HCT116 (cell line): Measurements from ENCODE around the gene CTCF. TPM values are rescaled to one million over a fixed set of nuclear protein-coding genes. Genes with fewer than 3 reads are reported as not detected.

Source experiments
- ATAC-seq: fragments of 200-7000 bp; cut with Tn5 transposase; 2 replicates; pipeline ENCODE4 v1.9.1; 2020; ENCODE audit warnings: mild to moderate bottlenecking, moderate library complexity
- BruUV-seq: library from RNA; stranded (reverse); fragments of 400-500 nt; replicated peaks from 2 replicates; lab custom pipeline; 2021; lab: Mats Ljungman, UMichigan
- CTCF ChIA-PET: fragments of 300-600 bp; sonication (Branson Sonifier 250); formaldehyde crosslinking; loops from one replicate; lab custom pipeline; 2021; ENCODE audit warnings: antibody characterized with exemption; lab: Charles Lee
- POLR2A ChIA-PET: fragments of 300-600, 350-600 bp; sonication (Branson Sonifier 250); formaldehyde crosslinking; loops from one replicate; lab custom pipeline; 2021; ENCODE audit warnings: antibody characterized with exemption; lab: Charles Lee
- RAD21 ChIA-PET, 2 experiments: fragments of 300-600 bp; sonication (Branson Sonifier 250); formaldehyde crosslinking; loops; one replicate each; lab custom pipeline; 2023; ENCODE audit warnings: low total read pairs in 2 of 2; ENCODE audit not compliant: uncharacterized antibody in 2 of 2, unreplicated experiment in 2 of 2, low non-redundant PET in 1 of 2; lab: Charles Lee
- DNase-seq: peaks from one replicate; pipeline ENCODE4 v3.0.0-alpha.2; 2010; ENCODE audit warnings: low read depth, low spot score
- H2AFZ ChIP-seq: fragments of 200-600 bp; shearing (Covaris generic), sonication (generic); 2 replicates; pipeline ENCODE4 v1.6.1; 2017; ENCODE audit warnings: low read depth, mixed run types, mixed read lengths, antibody characterized with exemption, low read length; ENCODE audit not compliant: poor library complexity, severe bottlenecking
- H3K27ac ChIP-seq: 2 replicates; pipeline ENCODE4 v1.5.1; 2012; ENCODE audit warnings: low read depth, low read length
- H3K27me3 ChIP-seq: fragments of 200-600 bp; sonication (generic); 2 replicates; pipeline ENCODE4 v1.6.1; 2016; ENCODE audit warnings: mixed run types, low read length, mixed read lengths; ENCODE audit not compliant: insufficient read depth
- H3K36me3 ChIP-seq, 2 experiments: fragments of 200-500 bp in 1 of 2; fragments of 200-600 bp in 1 of 2; sonication (Bioruptor generic) in 1 of 2; sonication (generic) in 1 of 2; 2 replicates each; pipeline versions ENCODE4 v1.5.1 to v1.6.1; 2014 to 2016; ENCODE audit warnings: low read length in 2 of 2, inconsistent platforms in 1 of 2, mixed read lengths in 1 of 2, mixed run types in 1 of 2; ENCODE audit not compliant: insufficient read depth in 2 of 2, control insufficient read depth in 1 of 2
- H3K4me1 ChIP-seq, 2 experiments: fragments of 200-600 bp in 1 of 2; sonication (generic) in 1 of 2; 2 replicates each; pipeline versions ENCODE4 v1.5.1 to v1.6.1; 2012 to 2017; ENCODE audit warnings: low read length in 2 of 2, inconsistent platforms in 1 of 2, mild to moderate bottlenecking in 1 of 2, mixed read lengths in 1 of 2, mixed run types in 1 of 2, moderate library complexity in 1 of 2; ENCODE audit not compliant: insufficient read depth in 2 of 2, control insufficient read depth in 1 of 2
- H3K4me2 ChIP-seq: fragments of 200-600 bp; sonication (generic); 2 replicates; pipeline ENCODE4 v1.6.1; 2017; ENCODE audit warnings: mixed run types, low read length, mixed read lengths
- H3K4me3 ChIP-seq, 2 experiments: fragments of 200-600 bp in 1 of 2; sonication (generic) in 1 of 2; replicated peaks in 1 of 2; 2 replicates each; pipeline ENCODE4 v1.5.1; 2011 to 2016; ENCODE audit warnings: low read length in 2 of 2, control low read depth in 1 of 2, low read depth in 1 of 2, mild to moderate bottlenecking in 1 of 2, mixed read lengths in 1 of 2, mixed run types in 1 of 2
- H3K79me2 ChIP-seq: fragments of 200-600 bp; sonication (generic); 2 replicates; pipeline ENCODE4 v1.6.1; 2017; ENCODE audit warnings: mild to moderate bottlenecking, mixed run types, low read length, moderate library complexity, mixed read lengths; ENCODE audit not compliant: insufficient read depth
- H3K9ac ChIP-seq: fragments of 200-600 bp; sonication (generic); 2 replicates; pipeline ENCODE4 v1.6.1; 2016; ENCODE audit warnings: low read length, mixed read lengths
- H3K9me2 ChIP-seq: fragments of 200-600 bp; sonication (generic), shearing (Covaris generic); 2 replicates; pipeline ENCODE4 v1.6.1; 2017; ENCODE audit warnings: mixed run types, mild to moderate bottlenecking, moderate library complexity; ENCODE audit not compliant: insufficient read depth
- H3K9me3 ChIP-seq, 2 experiments: fragments of 200-500 bp in 1 of 2; fragments of 200-600 bp in 1 of 2; sonication (Bioruptor generic) in 1 of 2; sonication (generic) in 1 of 2; 2 replicates each; pipeline ENCODE4 v1.6.1; 2014 to 2017; ENCODE audit warnings: low read length in 2 of 2, mixed read lengths in 2 of 2, inconsistent platforms in 1 of 2, low read depth in 1 of 2, mild to moderate bottlenecking in 1 of 2, mixed run types in 1 of 2, moderate library complexity in 1 of 2; ENCODE audit not compliant: control insufficient read depth in 1 of 2, insufficient read depth in 1 of 2
- H4K20me1 ChIP-seq: fragments of 200-600 bp; sonication (generic), shearing (Covaris generic); 2 replicates; pipeline ENCODE4 v1.6.1; 2017; ENCODE audit warnings: mixed run types, mild to moderate bottlenecking, moderate library complexity; ENCODE audit not compliant: insufficient read depth
- CEBPB ChIP-seq: IDR thresholded peaks from 2 replicates; pipeline ENCODE4 v1.6.1; 2012; ENCODE audit warnings: low read depth
- CTCF ChIP-seq, 3 experiments: fragments of 200-600 bp in 1 of 3; sonication (generic) in 1 of 3; IDR thresholded peaks in 2 of 3; conservative IDR thresholded peaks in 1 of 3; 2 replicates each; pipeline ENCODE4 v1.5.1; 2012 to 2017; ENCODE audit warnings: low read depth in 2 of 3, low read length in 2 of 3, antibody characterized with exemption in 1 of 3, borderline replicate concordance in 1 of 3, control low read depth in 1 of 3, mild to moderate bottlenecking in 1 of 3, mixed read lengths in 1 of 3, mixed run types in 1 of 3, moderate library complexity in 1 of 3; ENCODE audit not compliant: insufficient read depth in 1 of 3
- EZH2 ChIP-seq: fragments of 200-600 bp; sonication (generic); IDR thresholded peaks from 2 replicates; pipeline ENCODE4 v1.6.1; 2017; ENCODE audit warnings: antibody characterized with exemption, mixed run types
- EZH2phosphoT487 ChIP-seq: fragments of 200-600 bp; IDR thresholded peaks from 2 replicates; pipeline ENCODE4 v1.6.1; 2018; ENCODE audit warnings: antibody characterized with exemption, borderline replicate concordance
- JUND ChIP-seq: IDR thresholded peaks from 2 replicates; pipeline ENCODE4 v1.6.1; 2012
- POLR2A ChIP-seq: IDR thresholded peaks from 2 replicates; pipeline ENCODE4 v1.7.0; 2011; ENCODE audit warnings: borderline replicate concordance; ENCODE audit not compliant: insufficient read depth, insufficient read length; ENCODE audit errors: extremely low read depth
- POLR2AphosphoS5 ChIP-seq: IDR thresholded peaks from 2 replicates; pipeline ENCODE4 v1.6.1; 2011; ENCODE audit warnings: mild to moderate bottlenecking, low read depth, low read length, moderate library complexity
- RAD21 ChIP-seq: IDR thresholded peaks from 2 replicates; pipeline ENCODE4 v1.6.1; 2012; ENCODE audit warnings: low read depth, mild to moderate bottlenecking
- SP1 ChIP-seq: IDR thresholded peaks from 2 replicates; pipeline ENCODE4 v1.6.1; 2012; ENCODE audit warnings: low read depth
- YY1 ChIP-seq: IDR thresholded peaks from 2 replicates; pipeline ENCODE4 v1.6.1; 2011; ENCODE audit warnings: low read length, low read depth, moderate library complexity, mild to moderate bottlenecking; ENCODE audit not compliant: insufficient replicate concordance; ENCODE audit errors: extremely low read depth
- ZFX ChIP-seq: fragments of 450-650 bp; IDR thresholded peaks from 2 replicates; pipeline ENCODE4 v1.6.1; 2017
- ZNF274 ChIP-seq: fragments of 200-500 bp; sonication (Bioruptor generic); IDR thresholded peaks from 2 replicates; pipeline ENCODE4 v1.6.1; 2014; ENCODE audit warnings: mild to moderate bottlenecking, low read depth, low read length, inconsistent platforms
- intact Hi-C: fragments of 100-400 bp; cut with micrococcal nuclease; formaldehyde crosslinking; loops from 2 replicates; pipeline ENCODE4 v1.10.0; 2022
- total RNA-seq: library from RNA; stranded (reverse); gene quantifications from one replicate; pipeline ENCODE4 v1.2.1, GENCODE V29; 2021; ENCODE audit not compliant: unreplicated experiment
- TF ChIP-seq, protein P1 (sequence below): IDR thresholded peaks from 2 replicates; pipeline ENCODE4 v1.6.1; 2012
- TF ChIP-seq, protein P2 (sequence below): IDR thresholded peaks from 2 replicates; pipeline ENCODE4 v1.6.1; 2011; ENCODE audit warnings: mild to moderate bottlenecking, low read length, moderate library complexity; ENCODE audit not compliant: insufficient replicate concordance; ENCODE audit errors: extremely low read depth

CTCF gene
- total RNA-seq, 1 experiment from 2014 or later: 48.3 TPM

DNA sequence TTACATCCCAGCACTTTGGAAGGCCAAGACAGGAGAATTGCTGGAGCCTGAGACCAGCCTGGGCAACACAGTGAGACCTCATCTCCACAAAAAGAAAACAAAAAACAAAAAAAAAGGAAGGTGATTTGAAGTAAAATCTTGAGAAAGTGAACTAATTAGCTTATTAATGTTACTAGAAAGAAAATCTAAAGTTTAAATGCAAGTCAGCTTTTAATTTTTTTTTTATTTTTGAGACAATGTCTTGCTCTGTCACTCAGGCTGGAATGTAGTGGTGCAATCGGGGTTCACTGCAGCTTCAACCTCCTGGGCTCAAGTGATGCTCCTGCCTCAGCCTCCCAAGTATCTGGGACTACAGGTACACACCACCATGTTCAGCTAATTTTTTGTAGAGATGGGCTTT lies 3.5 kb upstream of the CTCF start:
- CTCF ChIA-PET: interaction anchor here (0.9 to 1.3 kb wide), 2 partner anchors 37 to 45 kb away, joined by 3 to 4 read pairs; no protein-coding TSS in a partner anchor
- H3K27ac ChIP-seq: no peak overlapping the region
- TF ChIP-seq CEBPB: no peak
- TF ChIP-seq POLR2A: no peak
- no peak for TF ChIP-seq EZH2phosphoT487
- TF ChIP-seq ZFX: no peak
- TF ChIP-seq, protein P1, sequence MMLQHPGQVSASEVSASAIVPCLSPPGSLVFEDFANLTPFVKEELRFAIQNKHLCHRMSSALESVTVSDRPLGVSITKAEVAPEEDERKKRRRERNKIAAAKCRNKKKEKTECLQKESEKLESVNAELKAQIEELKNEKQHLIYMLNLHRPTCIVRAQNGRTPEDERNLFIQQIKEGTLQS: no peak
- no peak for TF ChIP-seq YY1
- no peak for TF ChIP-seq JUND
- TF ChIP-seq, protein P2, sequence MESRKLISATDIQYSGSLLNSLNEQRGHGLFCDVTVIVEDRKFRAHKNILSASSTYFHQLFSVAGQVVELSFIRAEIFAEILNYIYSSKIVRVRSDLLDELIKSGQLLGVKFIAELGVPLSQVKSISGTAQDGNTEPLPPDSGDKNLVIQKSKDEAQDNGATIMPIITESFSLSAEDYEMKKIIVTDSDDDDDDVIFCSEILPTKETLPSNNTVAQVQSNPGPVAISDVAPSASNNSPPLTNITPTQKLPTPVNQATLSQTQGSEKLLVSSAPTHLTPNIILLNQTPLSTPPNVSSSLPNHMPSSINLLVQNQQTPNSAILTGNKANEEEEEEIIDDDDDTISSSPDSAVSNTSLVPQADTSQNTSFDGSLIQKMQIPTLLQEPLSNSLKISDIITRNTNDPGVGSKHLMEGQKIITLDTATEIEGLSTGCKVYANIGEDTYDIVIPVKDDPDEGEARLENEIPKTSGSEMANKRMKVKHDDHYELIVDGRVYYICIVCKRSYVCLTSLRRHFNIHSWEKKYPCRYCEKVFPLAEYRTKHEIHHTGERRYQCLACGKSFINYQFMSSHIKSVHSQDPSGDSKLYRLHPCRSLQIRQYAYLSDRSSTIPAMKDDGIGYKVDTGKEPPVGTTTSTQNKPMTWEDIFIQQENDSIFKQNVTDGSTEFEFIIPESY: no peak
- no peak for TF ChIP-seq SP1
- TF ChIP-seq EZH2: no peak
- TF ChIP-seq POLR2AphosphoS5: no peak
- no peak for TF ChIP-seq RAD21
- TF ChIP-seq ZNF274: no peak
- TF ChIP-seq CTCF (IDR thresholded peaks at IDR 0.05 in 2 of 3, conservative IDR thresholded peaks at IDR 0.05 in 1 of 3; ENCODE audit: borderline replicate concordance in 1 of 3, insufficient read depth in 1 of 3, low read depth in 2 of 3, low read length in 2 of 3): no peak
- TF ChIP-seq, all 23 proteins: peak for 0
- ATAC-seq: no peak
- no peak overlapping the region for H3K4me2 ChIP-seq
- ChIA-PET POLR2A (no interaction called here), RAD21 (no interaction called here)
- H3K4me3 ChIP-seq: no peak overlapping the region
- intact Hi-C loops: no loop called here
- no peak overlapping the region for H3K9ac ChIP-seq
- H3K4me1 ChIP-seq: peaks cover 21 to 33% of the 10 kb centered on the region in 2 experiments
- peaks cover 9% of the 10 kb centered on the region for H3K79me2 ChIP-seq
- no peaks in the 10 kb centered on the region for H3K9me2 ChIP-seq
- H2AFZ ChIP-seq: no peak overlapping the region
- H3K27me3 ChIP-seq: no peaks in the 10 kb centered on the region
- no peak for DNase-seq
- H3K9me3 ChIP-seq: no peaks in the 10 kb centered on the region
- BruUV-seq: no TSS peak
- no peaks in the 10 kb centered on the region for H3K36me3 ChIP-seq
- H4K20me1 ChIP-seq: no peaks in the 10 kb centered on the region
